ENCODE results near the gene NGLY1.

Gene NGLY1, protein sequence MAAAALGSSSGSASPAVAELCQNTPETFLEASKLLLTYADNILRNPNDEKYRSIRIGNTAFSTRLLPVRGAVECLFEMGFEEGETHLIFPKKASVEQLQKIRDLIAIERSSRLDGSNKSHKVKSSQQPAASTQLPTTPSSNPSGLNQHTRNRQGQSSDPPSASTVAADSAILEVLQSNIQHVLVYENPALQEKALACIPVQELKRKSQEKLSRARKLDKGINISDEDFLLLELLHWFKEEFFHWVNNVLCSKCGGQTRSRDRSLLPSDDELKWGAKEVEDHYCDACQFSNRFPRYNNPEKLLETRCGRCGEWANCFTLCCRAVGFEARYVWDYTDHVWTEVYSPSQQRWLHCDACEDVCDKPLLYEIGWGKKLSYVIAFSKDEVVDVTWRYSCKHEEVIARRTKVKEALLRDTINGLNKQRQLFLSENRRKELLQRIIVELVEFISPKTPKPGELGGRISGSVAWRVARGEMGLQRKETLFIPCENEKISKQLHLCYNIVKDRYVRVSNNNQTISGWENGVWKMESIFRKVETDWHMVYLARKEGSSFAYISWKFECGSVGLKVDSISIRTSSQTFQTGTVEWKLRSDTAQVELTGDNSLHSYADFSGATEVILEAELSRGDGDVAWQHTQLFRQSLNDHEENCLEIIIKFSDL

DNA sequence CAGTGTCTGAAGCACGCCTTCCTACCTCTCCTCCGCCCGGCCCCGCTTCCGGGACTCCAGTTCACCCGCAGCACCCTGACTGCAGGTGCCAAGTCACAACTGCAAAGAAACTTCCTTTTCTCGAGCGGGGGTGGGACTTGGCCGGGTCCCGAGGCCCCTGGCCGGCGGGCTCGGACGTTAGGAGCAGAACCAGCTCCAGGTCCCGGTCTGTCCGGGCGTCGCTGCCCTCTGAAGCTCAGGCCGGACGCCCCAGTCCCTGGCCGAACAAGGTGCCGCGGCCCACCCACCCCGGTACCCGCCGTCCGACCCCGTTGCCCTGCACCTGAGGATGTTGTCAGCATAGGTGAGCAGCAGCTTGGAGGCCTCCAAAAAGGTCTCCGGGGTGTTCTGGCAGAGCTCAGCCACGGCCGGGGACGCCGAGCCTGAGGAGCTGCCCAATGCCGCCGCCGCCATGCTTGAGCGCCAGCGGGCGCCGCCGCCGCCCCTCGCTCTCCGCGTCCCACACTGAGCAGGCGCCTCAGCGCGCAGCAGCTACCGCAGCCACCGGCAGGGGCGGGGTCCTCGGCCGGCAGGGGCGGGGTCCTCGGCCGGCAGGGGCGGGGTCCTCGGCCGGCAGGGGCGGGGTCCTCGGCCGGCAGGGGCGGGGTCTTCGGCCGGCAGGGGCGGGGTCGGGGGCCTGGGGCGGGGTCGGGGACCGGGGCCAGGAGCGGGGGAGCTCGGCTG is at the start of gene NGLY1:
Gene NGLY1 (minus strand): TSS at position 506 of the 723 bp plus-strand sequence. CDS start 53 bp downstream, at position 453.
- DNase-seq (ENCODE audit: low spot score): peak; percentile 83

DNA sequence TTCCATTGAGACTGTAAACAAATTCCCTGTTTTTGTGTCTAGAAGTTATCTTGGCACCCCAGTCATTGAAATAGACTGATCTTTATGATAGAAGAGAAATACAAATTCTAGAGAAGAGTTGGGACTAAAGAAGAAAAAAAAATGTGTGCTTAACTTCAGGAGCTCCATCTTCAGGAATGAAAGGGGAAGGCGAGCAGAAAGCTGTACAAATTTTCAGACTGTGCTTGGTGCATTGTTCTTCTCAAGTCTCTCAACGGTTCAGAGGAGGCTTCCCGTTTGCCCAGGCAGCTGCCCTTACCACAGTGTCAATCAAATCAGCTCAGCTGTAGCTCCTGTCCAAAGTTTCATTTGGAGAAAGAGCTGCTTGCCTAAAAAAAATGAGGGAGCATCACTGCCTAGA is 48.3 kb upstream of the NGLY1 start:
- no peak for DNase-seq (ENCODE audit: low spot score)

DNA sequence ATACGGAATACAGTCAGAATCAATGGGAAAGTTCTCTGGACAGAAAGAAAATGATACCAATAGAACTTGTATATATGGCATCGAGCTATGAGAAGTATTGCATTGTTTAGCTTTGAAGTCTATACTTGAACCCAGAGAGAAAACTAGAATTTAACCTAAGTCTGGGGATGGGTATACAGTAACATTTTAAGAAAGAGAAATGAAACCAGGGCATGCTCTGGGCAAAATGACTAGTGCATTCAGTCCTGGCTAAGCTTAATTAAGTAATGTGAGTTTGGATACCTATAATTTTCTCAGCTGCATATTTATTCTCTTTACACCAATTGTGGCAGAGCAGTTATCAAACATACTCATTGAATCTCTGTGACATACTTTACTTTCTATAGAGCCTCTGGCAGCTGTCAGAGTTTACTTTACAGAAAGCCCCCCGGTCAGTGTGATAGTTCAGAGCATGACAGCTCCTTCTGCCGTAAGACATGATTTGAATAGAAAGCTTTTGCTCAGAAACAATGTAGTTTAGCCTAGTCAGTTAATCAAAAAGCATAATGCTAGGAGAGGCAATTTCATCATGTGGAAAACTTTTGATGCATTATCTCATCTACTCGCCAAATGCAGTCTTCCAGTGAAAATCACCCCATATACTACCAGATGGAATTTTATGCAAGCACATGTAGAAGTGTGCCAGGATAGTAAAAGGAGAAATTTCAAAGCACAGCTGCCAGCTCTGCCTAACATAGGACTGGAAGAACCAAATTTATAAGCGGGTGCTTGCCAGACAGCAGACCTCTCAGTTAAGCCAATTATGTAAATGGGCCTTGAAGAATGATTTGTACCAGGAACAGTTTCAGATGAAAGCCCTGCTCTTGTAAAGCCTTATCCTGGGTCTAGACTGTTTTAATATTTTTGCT is 47.4 kb upstream of the NGLY1 start:
- DNase-seq (ENCODE audit: low spot score): no peak

GRCh38 chr3:25826510-25826909 is 43.3 kb upstream of the NGLY1 start:
- no peak for DNase-seq (ENCODE audit: low spot score)

DNA sequence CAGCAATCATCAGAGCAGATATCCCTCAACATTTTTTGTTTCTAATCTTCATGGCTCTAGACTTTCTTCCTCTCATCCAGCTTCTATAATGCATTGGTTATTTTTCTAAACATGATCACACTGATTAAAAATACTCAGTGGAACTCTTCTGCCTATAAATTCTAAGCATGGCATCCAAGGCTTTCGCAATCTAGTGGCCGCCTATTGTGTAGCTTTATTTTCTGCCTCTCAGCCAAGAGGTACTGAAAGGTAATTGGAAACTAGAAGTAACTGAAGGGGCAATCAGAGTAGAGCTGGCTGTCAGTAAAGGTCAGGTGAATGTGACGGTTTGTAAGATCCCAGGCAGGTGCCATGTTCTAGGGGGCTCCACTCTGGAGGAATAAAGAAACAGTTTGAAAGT is 40.1 kb upstream of the NGLY1 start:
- no peak for DNase-seq (ENCODE audit: low spot score)

DNA sequence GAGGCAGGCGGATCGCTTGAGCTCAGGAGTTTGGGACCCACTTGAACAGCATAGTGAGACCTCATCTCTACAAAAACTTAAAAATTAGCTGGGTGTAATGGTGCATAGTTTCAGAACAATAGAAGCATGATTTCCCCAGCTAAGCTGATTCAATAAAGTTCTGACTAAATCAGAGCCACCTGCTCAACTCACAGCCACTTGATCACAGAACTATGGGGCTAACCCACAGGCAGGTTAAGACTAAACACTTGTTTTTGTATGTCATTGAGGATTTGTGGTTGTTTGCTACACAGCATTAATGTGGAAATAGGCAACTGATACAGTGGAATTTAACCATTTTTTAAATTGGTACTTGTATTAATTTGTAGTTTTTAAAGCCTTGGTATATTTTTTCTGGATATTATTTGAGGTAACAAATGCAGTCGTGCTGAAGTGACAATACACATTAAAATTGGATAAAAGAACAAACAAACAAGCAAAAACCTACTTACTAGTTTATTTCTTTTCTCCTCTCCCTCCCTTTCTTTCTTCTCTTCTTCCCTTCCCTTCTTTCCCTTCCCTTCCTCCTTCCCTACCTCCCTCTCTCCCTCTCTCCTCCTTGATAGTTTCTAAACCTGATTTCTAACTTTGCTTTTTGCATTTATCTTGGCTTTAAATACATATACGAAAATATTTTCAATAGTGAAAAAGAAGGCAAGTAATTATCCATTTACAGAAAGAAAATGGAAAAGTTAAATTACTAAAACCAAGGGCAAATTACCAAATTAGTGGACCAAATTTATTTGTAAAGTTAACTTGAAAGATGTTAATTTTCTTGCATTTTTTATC is 38.7 kb upstream of the NGLY1 start:
- no peak for DNase-seq (ENCODE audit: low spot score)

DNA sequence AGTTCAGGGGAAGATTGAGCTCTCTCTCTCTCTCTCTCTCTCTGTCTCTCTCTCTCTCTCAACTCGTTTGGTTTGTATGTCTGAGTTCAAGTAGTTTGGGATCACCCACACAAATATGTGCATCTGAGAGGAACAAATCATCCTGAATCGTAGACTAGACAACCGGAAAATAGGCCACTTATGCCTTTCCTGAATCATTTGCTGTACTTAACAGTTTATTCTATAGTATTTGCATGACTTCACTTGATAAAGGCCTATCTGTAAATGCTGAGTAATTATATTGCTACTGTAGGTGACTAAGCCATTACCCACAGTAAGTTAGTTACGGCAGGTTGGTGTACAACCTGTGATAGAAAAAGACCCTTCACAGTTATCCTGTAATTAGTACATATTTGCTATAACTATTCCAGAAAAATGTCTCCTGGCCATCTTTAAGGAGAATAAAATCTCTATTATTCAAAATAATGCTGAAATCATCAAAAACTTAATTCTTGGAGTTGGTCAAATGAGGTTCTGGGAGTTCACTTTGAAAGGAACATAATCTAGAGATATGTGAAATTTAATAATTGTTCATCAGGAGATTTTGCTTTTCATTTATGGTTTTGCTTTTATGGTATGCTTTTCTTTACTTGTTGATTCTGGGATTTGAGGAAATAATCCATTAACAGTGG is 37.7 kb upstream of the NGLY1 start:
- no peak for DNase-seq (ENCODE audit: low spot score)

DNA sequence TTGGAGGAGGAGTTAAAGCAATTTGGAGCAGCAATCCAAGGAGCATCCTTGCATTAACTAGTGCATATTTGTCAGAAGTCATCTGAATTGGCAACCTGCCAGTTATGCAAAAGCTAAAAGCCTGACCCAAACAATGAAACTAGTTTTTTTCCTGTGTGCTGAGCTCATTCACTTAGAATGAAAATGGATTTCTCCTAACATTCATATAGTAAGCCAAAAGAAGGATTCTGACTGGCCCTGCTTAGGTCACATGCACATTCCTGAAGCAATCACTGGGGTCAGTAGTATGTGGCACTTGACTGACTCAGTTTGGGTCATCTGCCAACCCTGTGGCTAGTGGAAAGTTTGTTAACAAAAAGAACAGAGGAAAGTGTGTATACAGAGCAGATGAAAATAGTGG is 37.1 kb upstream of the NGLY1 start:
- DNase-seq (ENCODE audit: low spot score): no peak

- DNase-seq (ENCODE audit: low spot score): no peak
These were observed 35.1 kb upstream of the NGLY1 start for GRCh38 chr3:25818335-25818734.

DNA sequence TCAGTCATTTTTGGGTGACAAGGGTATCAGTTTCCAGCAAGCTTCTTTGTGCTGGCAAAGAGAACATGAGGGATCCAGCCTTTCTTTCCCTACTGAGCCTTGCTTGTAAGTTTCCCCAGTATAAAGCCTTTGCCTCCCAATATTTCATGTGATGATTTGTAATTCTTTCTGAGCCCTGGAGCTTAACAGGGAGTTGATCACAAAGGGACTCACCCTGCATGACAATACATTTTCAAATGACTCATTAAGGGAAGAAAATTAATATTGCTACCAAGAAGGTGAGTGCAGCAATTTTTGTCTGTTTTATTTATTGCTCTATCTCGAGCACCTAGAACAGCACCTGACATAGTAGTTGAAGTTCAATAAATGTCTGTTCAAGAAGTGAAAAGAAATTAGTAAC is 34.4 kb upstream of the NGLY1 start:
- DNase-seq (ENCODE audit: low spot score): no peak

DNA sequence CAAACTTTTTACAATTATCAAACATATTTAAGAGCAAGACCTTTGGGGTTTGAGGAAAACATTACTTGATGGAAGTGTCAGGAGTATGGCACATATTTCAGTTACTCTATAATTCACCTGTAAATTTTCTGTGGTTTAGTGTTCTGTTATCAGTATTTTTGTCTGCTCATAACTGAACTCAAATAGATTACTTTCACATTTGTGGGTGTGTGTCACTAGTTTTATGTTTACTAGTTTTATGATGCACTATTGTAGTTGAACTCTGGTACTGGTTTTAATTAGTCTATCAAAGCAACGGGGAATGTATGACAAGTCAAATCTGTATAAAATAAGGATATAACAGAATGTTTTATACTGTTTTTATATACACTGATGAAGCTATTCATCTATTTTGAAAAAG is 33.9 kb upstream of the NGLY1 start:
- no peak for DNase-seq (ENCODE audit: low spot score)

DNA sequence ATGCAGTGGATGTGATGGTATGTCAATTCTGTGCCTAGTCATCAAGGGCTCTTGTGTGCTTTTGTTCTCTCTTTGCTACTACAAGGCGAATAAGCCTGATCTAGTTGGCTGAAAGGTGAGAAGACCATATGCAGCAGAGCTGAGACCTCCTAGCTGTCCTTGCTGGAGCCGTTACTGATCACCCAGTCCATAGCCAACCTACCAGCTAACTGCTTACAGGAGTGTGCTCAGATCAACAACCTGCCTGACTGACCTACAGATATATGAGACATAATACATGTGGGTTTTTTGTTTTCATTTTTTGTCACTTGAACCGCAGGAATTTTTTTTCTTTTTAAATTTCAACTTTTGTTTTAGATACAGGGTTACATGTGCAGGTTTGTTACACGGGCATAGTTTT is 29.4 kb upstream of the NGLY1 start:
- DNase-seq (ENCODE audit: low spot score): no peak

GRCh38 chr3:25804676-25805075 is 21.4 kb upstream of the NGLY1 start:
- no peak for DNase-seq (ENCODE audit: low spot score)

DNA sequence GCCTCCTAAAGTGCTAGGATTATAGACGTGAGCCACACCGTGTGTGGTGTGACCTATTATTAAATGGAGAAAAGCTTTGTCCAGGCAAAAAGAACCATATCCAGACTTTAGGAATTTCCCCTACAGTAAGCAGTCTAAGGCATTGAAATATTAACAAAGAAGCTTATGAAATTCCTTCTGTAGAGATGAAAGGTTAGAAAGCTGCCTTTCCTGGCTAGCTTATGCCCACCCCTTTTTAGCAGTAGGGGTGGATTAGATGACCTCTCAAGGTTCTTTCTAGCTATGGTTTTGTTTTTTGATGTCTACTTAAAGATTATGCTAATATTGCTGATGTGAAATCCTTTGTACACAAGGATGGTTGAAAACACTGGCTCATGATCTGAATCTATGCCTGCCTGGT is 20.6 kb upstream of the NGLY1 start:
- no peak for DNase-seq (ENCODE audit: low spot score)

DNA sequence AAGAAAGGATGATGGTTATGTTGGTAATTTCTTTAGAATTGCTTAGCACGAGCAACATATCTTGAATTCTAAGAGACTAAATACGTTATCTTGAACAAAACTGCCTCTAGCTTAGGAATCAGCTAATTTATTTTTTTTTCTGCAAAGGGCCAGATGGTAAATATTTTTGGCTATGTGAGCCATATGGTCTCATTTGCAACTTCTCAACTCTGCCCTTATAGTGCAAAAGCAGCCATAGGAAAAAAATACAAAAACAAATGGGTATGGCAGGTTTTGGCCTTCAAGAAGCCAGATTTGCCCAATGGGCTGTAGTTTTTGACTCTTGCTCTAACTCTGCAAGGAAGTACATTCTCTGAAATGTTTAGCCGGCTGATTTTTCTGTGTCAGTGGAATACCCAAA is 18.5 kb upstream of the NGLY1 start:
- DNase-seq (ENCODE audit: low spot score): no peak

DNA sequence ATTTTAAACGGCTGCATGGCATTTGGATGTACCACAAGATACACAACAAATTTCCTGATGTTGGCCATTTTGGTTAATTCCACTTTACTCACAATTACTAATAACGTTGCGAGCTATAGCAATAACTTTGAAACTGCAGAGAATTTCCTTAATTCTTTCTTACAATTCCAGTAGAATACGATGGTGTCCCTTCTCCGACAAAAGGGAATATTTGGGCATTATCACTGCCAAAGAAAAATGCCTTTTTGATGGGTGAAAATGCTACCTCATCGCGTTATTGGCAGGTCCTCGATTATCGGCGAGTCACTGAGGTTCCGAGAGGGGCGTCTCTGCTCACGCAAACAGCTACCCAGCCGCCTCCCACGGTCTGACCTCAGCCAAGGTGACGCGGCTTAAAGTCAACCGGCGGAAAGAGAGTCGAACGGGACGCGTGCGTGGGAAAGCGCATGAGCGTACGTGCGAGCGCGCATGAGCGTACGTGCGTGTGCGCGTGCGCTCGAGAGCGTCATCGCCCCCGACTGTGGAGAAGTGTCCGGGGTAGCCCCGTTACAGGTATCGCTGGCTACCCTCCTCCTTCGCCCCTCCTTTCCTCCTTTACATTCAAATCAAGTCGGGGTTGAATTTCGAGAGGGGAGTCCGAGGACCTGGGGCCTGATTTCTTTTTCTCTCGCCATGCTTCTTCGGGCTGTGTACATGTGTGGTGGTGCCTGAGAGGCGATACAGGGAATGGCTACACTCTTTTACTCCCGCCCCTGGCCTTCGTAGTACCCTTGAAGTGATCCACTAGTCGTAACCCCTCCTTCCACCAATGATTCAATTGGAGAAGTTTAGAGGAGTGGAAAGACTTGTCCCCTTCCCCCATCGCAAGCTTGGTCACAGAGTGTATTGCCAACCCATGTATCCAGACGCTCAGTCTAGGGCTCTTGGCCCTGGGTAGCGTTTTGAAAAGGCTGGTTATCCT is 6.6 kb upstream of the NGLY1 start, which contains the start of gene OXSM:
Gene OXSM (plus strand): TSS at position 495 of the 961 bp plus-strand sequence. CDS start 931 bp downstream, outside the sequence.
- peak; percentile 90 for DNase-seq (ENCODE audit: low spot score)

DNA sequence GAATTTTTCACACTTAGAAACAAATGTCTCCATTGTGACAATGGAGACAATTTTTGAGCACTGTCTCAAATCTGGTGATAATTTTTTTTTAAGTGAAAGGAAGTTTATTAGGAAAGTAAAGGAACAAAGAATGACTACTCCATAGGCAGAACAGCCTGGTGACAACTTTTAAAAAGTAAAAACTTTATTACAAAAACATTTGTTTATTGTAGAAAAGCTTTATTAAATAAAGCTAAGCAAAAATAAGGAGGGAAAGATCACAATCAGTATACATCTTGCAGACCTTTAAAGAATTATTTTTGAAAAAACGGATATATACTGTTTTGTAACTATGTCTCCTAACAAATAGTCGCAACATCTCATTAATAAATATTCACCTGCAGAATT is 6.0 kb upstream of the NGLY1 start:
- no peak for DNase-seq (ENCODE audit: low spot score)

- no peak for DNase-seq (ENCODE audit: low spot score)
These were observed 4.4 kb upstream of the NGLY1 start for GRCh38 chr3:25787689-25788088.

GRCh38 chr3:25785826-25786225 is 2.6 kb upstream of the NGLY1 start:
- DNase-seq (ENCODE audit: low spot score): no peak

Data from CD4-positive, alpha-beta T cell treated with Interleukin-15 for 4 hours (primary cell).